Activated CD4-positive, alpha-beta T cell treated with anti-CD3 and anti-CD28 coated beads, Interleukin-2, amount 10 ng/mL, durations not matched to agents 7 days and 5 days (primary cell): Measurements from ENCODE around the gene SASH1. TPM values are rescaled to one million over a fixed set of nuclear protein-coding genes. Genes with fewer than 3 reads are reported as not detected.

Experiments
- CTCF ChIA-PET: fragments of 350-600 bp; sonication (Branson Sonifier 250); formaldehyde crosslinking; loops from one replicate; lab custom pipeline; 2021; ENCODE audit warnings: antibody characterized with exemption; lab: Charles Lee
- POLR2A ChIA-PET: fragments of 350-600 bp; sonication (Branson Sonifier 250); formaldehyde crosslinking; loops from one replicate; lab custom pipeline; 2021; ENCODE audit warnings: antibody characterized with exemption; lab: Charles Lee
- DNase-seq: peaks from one replicate; pipeline ENCODE4 v3.0.0-alpha.2; 2020
- H3K27ac Mint-ChIP-seq: one replicate; pipeline ENCODE4 v1.8.0; 2021; ENCODE audit warnings: mild to moderate bottlenecking, moderate library complexity, mixed read lengths
- H3K27me3 Mint-ChIP-seq: one replicate; pipeline ENCODE4 v1.8.0; 2021; ENCODE audit warnings: mixed read lengths
- H3K36me3 Mint-ChIP-seq: one replicate; pipeline ENCODE4 v1.8.0; 2021; ENCODE audit warnings: low read depth, mixed read lengths
- H3K4me1 Mint-ChIP-seq: one replicate; pipeline ENCODE4 v1.8.0; 2021; ENCODE audit warnings: mixed read lengths
- H3K4me3 Mint-ChIP-seq: one replicate; pipeline ENCODE4 v1.8.0; 2021; ENCODE audit warnings: mild to moderate bottlenecking, moderate library complexity, mixed read lengths
- H3K9me3 Mint-ChIP-seq: one replicate; pipeline ENCODE4 v1.8.0; 2021; ENCODE audit warnings: mixed read lengths
- total RNA-seq, 2 experiments: library from RNA; stranded (reverse); gene quantifications; one replicate each; pipeline ENCODE4 v1.2.3, GENCODE V29; 2021

The SASH1 gene
- total RNA-seq, 2 experiments from 2014 or later, result 0.47 to 0.50 TPM

DNA sequence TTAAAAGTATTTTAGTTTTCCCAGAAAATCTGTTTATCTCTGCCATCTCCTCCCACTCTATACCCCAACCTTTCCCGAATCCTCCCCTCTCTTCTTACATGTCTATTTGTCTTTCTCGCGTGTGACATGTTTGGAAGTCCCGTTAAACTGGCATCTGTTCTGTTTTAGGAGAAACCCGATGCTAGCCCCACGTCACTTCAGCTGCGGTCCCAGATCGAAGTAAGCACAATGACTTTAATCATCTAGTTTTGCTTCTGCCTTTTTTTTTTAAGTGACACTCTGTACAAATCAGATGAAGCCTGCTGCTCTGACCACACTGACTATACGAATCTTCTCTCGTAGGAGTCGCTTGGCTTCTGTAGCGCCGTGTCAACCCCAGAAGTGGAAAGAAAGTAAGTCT is 97.4 kb downstream of the SASH1 start:
- no peak overlapping the region for H3K27ac Mint-ChIP-seq
- ChIA-PET POLR2A (no interaction called here), CTCF (no interaction called here)
- no peaks in the 10 kb centered on the region for H3K9me3 Mint-ChIP-seq
- peaks cover 9% of the 10 kb centered on the region for H3K4me1 Mint-ChIP-seq
- H3K36me3 Mint-ChIP-seq, result no peaks in the 10 kb centered on the region
- peaks cover 21% of the 10 kb centered on the region for H3K27me3 Mint-ChIP-seq
- H3K4me3 Mint-ChIP-seq, result no peak overlapping the region
- DNase-seq, result no peak

- no peaks in the 10 kb centered on the region for H3K9me3 Mint-ChIP-seq
- H3K27ac Mint-ChIP-seq, result no peak overlapping the region
- H3K4me3 Mint-ChIP-seq, result no peak overlapping the region
- no peak for DNase-seq
- peaks cover 21% of the 10 kb centered on the region for H3K27me3 Mint-ChIP-seq
- H3K36me3 Mint-ChIP-seq, result no peaks in the 10 kb centered on the region
- POLR2A ChIA-PET, result no interaction called here
- CTCF ChIA-PET, result no interaction called here
- peaks cover 9% of the 10 kb centered on the region for H3K4me1 Mint-ChIP-seq
Measured at GRCh38 chr6:148440877-148441453, 98.3 kb downstream of the SASH1 start.

DNA sequence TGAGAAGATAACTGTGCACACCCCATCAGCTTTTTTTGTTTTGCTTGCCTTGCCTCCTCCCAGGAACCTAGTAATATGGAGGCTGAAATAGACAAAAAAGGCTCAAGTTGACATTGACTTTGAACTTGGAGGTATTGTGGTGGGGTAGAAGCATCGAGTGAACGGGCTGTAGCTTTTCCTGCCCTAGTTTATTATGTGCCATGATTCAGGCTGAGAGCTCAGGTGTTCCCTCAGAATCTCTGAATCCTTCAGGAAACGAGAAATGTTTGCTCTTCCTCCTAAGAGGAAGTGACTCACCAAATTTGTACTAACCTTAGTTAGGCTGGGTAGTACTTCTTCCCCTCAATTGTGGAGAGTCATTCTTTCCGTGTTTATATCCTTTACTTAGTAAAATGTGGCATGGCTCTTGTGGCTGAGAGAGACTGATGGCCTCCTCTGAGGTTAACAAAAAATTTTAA is 98.8 kb downstream of the SASH1 start:
- ChIA-PET CTCF (interaction anchor here (1.3 kb wide), 1 partner anchor 13 kb away, joined by 3 read pairs; no protein-coding TSS in a partner anchor), POLR2A (no interaction called here)
- no peak for DNase-seq
- Mint-ChIP-seq H3K27ac (no peak overlapping the region), H3K4me3 (no peak overlapping the region), H3K36me3 (no peaks in the 10 kb centered on the region), H3K27me3 (peaks cover 23% of the 10 kb centered on the region), H3K9me3 (no peaks in the 10 kb centered on the region), H3K4me1 (peaks cover 9% of the 10 kb centered on the region)

DNA sequence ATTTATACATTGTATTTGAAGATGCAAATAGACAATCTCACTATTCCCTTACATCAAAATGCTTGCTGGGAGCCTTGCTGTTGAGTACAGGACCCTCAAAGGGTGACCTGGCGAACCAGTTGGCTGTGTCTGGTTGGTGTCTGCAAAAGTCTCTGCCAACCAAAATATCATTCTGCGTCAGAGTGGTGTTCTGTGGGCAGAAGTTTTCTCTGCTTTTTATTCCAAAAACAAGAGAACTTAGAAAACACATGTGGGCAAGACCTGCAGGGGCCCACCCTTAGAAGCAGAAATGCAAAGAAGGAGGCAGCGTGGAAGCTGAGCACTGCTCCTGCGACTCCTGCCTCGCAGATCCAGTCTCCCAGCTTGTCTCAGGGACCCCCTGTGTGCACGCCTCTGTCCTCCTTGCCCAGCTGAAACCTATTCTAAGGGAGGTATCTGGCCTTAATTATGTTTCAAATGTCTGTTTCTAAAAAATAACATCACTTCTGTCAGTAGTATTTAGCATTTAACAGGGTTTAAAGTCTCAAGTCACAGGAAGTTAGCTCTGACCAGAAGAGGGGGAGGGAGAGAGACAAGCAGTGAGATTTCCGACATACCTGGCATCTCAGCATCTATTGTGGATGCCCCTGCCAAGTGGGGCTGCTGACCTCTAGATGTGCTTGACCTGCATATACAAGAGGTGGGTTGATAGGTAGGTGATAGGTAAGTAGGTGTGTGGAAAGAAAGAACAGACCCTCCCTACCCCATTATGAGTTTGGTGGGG is 101.3 kb downstream of the SASH1 start:
- H3K4me1 Mint-ChIP-seq, result peaks cover 20% of the 10 kb centered on the region
- POLR2A ChIA-PET, result no interaction called here
- no peak overlapping the region for H3K27ac Mint-ChIP-seq
- no peaks in the 10 kb centered on the region for H3K36me3 Mint-ChIP-seq
- H3K9me3 Mint-ChIP-seq, result no peaks in the 10 kb centered on the region
- peaks cover 34% of the 10 kb centered on the region for H3K27me3 Mint-ChIP-seq
- no peak for DNase-seq
- CTCF ChIA-PET, result no interaction called here
- no peak overlapping the region for H3K4me3 Mint-ChIP-seq

DNA sequence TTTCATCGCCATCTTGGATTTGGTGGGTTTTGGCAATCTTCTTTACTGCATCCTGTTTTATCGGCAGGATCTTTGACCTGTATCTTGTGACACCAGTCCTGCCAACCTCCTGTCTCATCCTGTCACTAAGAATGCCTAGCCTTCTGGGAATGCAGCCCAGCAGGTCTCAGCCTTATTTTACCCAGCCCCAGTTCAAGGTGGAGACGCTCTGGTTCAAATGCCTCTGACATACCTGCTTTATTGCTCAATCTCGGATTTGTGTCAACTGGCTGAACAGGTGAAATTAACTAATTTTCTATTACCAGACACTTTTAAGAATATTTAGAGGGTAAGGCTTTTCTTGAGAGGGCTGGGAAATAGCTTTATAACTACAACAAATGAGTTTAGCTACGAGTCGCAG is 102.5 kb downstream of the SASH1 start:
- Mint-ChIP-seq H3K4me3 (no peak overlapping the region), H3K36me3 (no peaks in the 10 kb centered on the region)
- CTCF ChIA-PET, result no interaction called here

DNA sequence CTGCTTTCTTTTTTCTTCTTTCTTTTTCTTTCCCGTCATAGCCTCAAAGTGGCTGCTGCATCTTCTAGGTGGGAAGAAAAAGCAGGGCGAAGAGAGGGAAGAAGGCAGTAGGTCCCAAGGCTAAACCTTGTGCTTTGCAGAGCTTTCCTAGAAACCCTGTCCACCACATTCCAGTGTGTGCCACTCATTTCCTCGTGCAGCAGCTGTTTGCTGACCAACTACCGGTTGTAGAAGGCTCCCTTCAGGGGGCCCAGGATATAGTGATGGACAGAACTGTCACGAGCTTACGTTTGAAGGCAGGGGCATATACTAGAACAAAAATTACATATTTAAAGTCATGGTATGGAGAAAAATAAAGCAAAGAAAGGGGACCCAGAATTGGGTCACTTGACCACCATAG is 103.0 kb downstream of the SASH1 start:
- ChIA-PET POLR2A (no interaction called here), CTCF (no interaction called here)
- H3K4me1 Mint-ChIP-seq, result peaks cover 25% of the 10 kb centered on the region
- no peak for DNase-seq
- no peaks in the 10 kb centered on the region for H3K36me3 Mint-ChIP-seq
- H3K4me3 Mint-ChIP-seq, result no peak overlapping the region
- no peak overlapping the region for H3K27ac Mint-ChIP-seq
- H3K9me3 Mint-ChIP-seq, result no peaks in the 10 kb centered on the region
- peaks cover 35% of the 10 kb centered on the region for H3K27me3 Mint-ChIP-seq

More for the DNA sequence above, 102.5 kb downstream of the SASH1 start:
- DNase-seq, result no peak
- POLR2A ChIA-PET, result no interaction called here
- H3K9me3 Mint-ChIP-seq, result no peaks in the 10 kb centered on the region
- H3K4me1 Mint-ChIP-seq, result peaks cover 23% of the 10 kb centered on the region
- H3K27ac Mint-ChIP-seq, result no peak overlapping the region
- peaks cover 36% of the 10 kb centered on the region for H3K27me3 Mint-ChIP-seq

- no peak for DNase-seq
- H3K9me3 Mint-ChIP-seq, result no peaks in the 10 kb centered on the region
- peaks cover 39% of the 10 kb centered on the region for H3K27me3 Mint-ChIP-seq
- no peak overlapping the region for H3K27ac Mint-ChIP-seq
- H3K4me3 Mint-ChIP-seq, result no peak overlapping the region
- POLR2A ChIA-PET, result no interaction called here
- H3K36me3 Mint-ChIP-seq, result no peaks in the 10 kb centered on the region
- H3K4me1 Mint-ChIP-seq, result peaks cover 30% of the 10 kb centered on the region
- CTCF ChIA-PET, result no interaction called here
Measured at GRCh38 chr6:148446681-148447080, 104.0 kb downstream of the SASH1 start.

DNA sequence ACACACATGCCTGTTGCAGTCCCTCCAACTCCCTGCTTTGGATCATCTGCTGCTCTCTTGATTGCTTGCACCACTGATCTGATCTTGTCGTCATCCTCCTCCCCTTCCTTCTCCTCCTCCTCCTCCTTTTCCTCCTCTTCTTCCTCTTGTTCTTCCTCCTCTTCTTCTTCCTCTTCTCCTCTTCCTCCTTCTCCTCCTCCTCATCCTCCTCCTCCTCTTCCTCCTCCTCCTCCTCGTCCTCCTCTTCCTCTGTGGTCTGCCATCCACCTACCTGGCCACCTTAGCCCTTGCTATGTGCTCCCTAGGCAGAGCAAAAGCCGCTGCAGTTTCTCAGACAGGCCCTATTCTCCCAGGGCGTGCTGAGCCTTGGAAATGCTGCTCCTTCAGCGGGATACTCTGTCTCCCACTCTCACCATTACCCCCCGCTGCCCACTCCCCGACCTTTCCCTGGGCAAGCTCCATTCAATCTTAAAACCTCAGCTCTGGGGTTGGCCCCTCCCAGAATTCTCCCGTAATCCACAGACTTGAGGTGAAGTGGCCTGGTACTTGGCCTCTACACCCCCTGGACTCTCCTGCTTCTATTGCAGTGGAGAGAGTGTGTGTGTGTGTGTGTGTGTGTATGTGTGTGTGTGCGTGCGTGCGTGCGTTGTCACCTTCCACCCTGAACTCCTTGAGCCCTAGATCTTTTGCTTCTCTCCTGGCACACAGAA is 105.0 kb downstream of the SASH1 start:
- Mint-ChIP-seq H3K4me3 (no peak overlapping the region), H3K36me3 (no peaks in the 10 kb centered on the region), H3K4me1 (peaks cover 35% of the 10 kb centered on the region), H3K9me3 (no peaks in the 10 kb centered on the region), H3K27me3 (peaks cover 41% of the 10 kb centered on the region), H3K27ac (no peak overlapping the region)
- ChIA-PET CTCF (no interaction called here), POLR2A (no interaction called here)
- no peak for DNase-seq

DNA sequence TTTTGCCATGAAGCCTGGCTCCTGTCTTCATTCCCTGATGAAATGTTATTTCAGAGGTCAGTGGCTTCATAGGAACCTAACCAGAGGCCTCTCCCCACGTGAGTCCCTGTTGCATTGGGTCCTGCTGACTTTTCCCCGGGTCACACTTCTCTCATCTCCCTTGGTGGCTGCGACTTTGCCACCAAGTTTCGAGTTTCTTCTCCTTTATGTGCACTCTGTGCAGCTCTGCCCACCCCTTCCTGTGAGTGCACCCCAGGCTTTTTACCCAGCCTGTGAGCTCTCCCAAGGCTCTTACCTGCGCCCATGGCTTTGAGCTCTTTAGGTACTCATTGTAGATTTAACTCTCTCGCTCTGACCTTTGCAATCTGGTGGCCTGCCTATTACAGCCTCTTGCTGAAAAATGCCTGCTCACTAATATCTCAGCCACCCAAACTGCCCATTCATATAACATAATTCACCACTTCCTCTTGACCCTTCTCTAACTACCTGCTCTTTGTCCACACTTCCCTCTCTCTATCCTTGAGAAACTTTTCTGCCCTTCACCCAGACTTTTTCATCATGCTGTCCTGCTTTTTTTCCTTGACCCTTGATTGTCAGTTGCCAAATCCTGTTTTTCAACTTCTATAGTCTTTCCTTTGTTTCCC is 105.9 kb downstream of the SASH1 start:
- no peak overlapping the region for H3K27ac Mint-ChIP-seq
- ChIA-PET POLR2A (no interaction called here), CTCF (no interaction called here)
- no peaks in the 10 kb centered on the region for H3K9me3 Mint-ChIP-seq
- peak; percentile 12 for DNase-seq
- no peaks in the 10 kb centered on the region for H3K36me3 Mint-ChIP-seq
- peaks cover 38% of the 10 kb centered on the region for H3K4me1 Mint-ChIP-seq
- H3K27me3 Mint-ChIP-seq, result peaks cover 43% of the 10 kb centered on the region
- H3K4me3 Mint-ChIP-seq, result no peak overlapping the region

- peaks cover 45% of the 10 kb centered on the region for H3K27me3 Mint-ChIP-seq
- no peaks in the 10 kb centered on the region for H3K36me3 Mint-ChIP-seq
- ChIA-PET CTCF (interaction anchor here (0.8 kb wide), 1 partner anchor 156 kb away, joined by 3 read pairs; no protein-coding TSS in a partner anchor), POLR2A (no interaction called here)
- H3K4me1 Mint-ChIP-seq, result peaks cover 38% of the 10 kb centered on the region
- H3K27ac Mint-ChIP-seq, result no peak overlapping the region
- no peaks in the 10 kb centered on the region for H3K9me3 Mint-ChIP-seq
- DNase-seq, result no peak
- no peak overlapping the region for H3K4me3 Mint-ChIP-seq
Measured at GRCh38 chr6:148450866-148451265, 108.2 kb downstream of the SASH1 start.

GRCh38 chr6:148451690-148452089 is 109.1 kb downstream of the SASH1 start:
- ChIA-PET CTCF (interaction anchor here (0.8 kb wide), 1 partner anchor 156 kb away, joined by 3 read pairs; no protein-coding TSS in a partner anchor), POLR2A (no interaction called here)
- DNase-seq, result peak; percentile 72
- H3K27ac Mint-ChIP-seq, result peak overlapping the region; percentile 50
- no peaks in the 10 kb centered on the region for H3K36me3 Mint-ChIP-seq
- H3K9me3 Mint-ChIP-seq, result no peaks in the 10 kb centered on the region
- no peak overlapping the region for H3K4me3 Mint-ChIP-seq
- peaks cover 41% of the 10 kb centered on the region for H3K27me3 Mint-ChIP-seq
- H3K4me1 Mint-ChIP-seq, result peaks cover 38% of the 10 kb centered on the region

DNA sequence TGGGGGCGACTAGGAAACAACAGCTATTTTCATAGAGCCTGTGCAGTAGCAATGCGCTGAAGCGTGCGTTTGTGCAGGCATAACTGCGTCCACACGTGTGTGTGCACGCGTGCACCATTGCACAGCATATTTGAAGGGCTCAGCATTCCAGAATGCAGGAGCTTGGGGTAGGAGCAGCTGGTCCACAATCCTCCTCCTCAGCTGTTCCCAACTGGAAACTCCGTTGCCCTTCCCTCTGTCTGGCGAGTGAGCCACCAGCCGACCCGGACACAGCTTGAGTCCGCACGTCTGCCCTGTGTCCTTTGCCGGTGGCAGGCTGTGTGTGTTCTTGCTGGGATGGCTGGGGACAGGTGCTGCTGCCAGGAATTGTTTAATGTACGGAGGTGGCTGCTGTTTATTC is 110.2 kb downstream of the SASH1 start:
- no peaks in the 10 kb centered on the region for H3K36me3 Mint-ChIP-seq
- H3K4me3 Mint-ChIP-seq, result no peak overlapping the region
- ChIA-PET POLR2A (no interaction called here), CTCF (no interaction called here)
- peaks cover 37% of the 10 kb centered on the region for H3K4me1 Mint-ChIP-seq
- DNase-seq, result no peak
- H3K27ac Mint-ChIP-seq, result no peak overlapping the region
- no peaks in the 10 kb centered on the region for H3K9me3 Mint-ChIP-seq
- H3K27me3 Mint-ChIP-seq, result peaks cover 31% of the 10 kb centered on the region
